ENCODE data around the gene DENND2A. TPM values are rescaled to one million over a fixed set of nuclear protein-coding genes. Genes with fewer than 3 reads are reported as not detected.

DENND2A gene
- total and polyA plus RNA-seq, 2 of the 4 experiments (the other 2 are of a cell fraction) = 7.5 to 10.3 TPM

- peak overlapping the region; percentile 21 for H2AFZ ChIP-seq (replicated peaks; ENCODE audit: low read length, poor library complexity)
- H2AK9ac ChIP-seq (replicated peaks; ENCODE audit: low read depth, low read length, poor library complexity) = no peak overlapping the region
- ATAC-seq (ENCODE audit: low read depth) (no peak), DNase-seq (no peak)
- no peak overlapping the region for H2BK15ac ChIP-seq (ENCODE audit: low read depth, low read length)
- peaks cover 5% of the 10 kb centered on the region for H3K36me3 ChIP-seq (ENCODE audit: control insufficient read depth, insufficient read depth, low read length)
- 0 out of 2 replicates have a peak, but pooled peaks cover 2% of the 10 kb centered on the region for H3K4me1 ChIP-seq (ENCODE audit: control insufficient read depth, insufficient read depth, low read length)
- no peaks in the 10 kb centered on the region for H4K20me1 ChIP-seq (ENCODE audit: insufficient read depth, low read length)
- dilution Hi-C loops (cut with HindIII; ENCODE audit: low sequenced_read_pairs, unreplicated experiment) (no loop called here), intact Hi-C loops (cut with micrococcal nuclease) (loop anchor here (5.0 kb wide), 1 partner anchor 854 kb away; no protein-coding TSS in a partner anchor), in situ Hi-C loops (cut with MboI; ENCODE audit: low sequenced_read_pairs) (no loop called here)
- no peak overlapping the region for H3K9ac ChIP-seq (ENCODE audit: low read depth, low read length)
- H3K9me1 ChIP-seq (ENCODE audit: insufficient read depth, low read length) = peaks cover 4% of the 10 kb centered on the region; the same call in 1 of the 2 replicates
- no peak overlapping the region for H3K4me3 ChIP-seq (ENCODE audit: insufficient read depth, low read depth, low read length)
- no peaks in the 10 kb centered on the region for H3K9me3 ChIP-seq (ENCODE audit: control insufficient read depth, insufficient read depth, low read length)
- H4K91ac ChIP-seq (ENCODE audit: insufficient read depth, low read depth, low read length) = no peak overlapping the region
- H2BK120ac ChIP-seq (ENCODE audit: low read depth, low read length) = no peak overlapping the region
- H2BK5ac ChIP-seq (ENCODE audit: low read depth, low read length, poor library complexity, severe bottlenecking) = no peak overlapping the region
- no peak overlapping the region for H2BK20ac ChIP-seq (ENCODE audit: low read depth, low read length)
- H3K18ac ChIP-seq (ENCODE audit: low read depth, low read length) = no peak overlapping the region
- 91% methylated on average over 10 of the region's 20 CpGs; no CpG with 5 or more reads in 1 of the 2 experiments for WGBS, 2 experiments (ENCODE audit: extremely low coverage in 2 of 2, insufficient read length in 1 of 2)
- H4K5ac ChIP-seq (ENCODE audit: low read depth, low read length) = no peak overlapping the region
- H3K23ac ChIP-seq (ENCODE audit: low read depth, low read length) = no peak overlapping the region
- H2AK5ac ChIP-seq (ENCODE audit: low read depth, low read length) = no peak overlapping the region
- CTCF ChIA-PET = interaction anchor here (0.6 kb wide), 1 partner anchor 916 kb away, joined by 3 read pairs; no protein-coding TSS in a partner anchor
- peaks cover 3 to 6% of the 10 kb centered on the region in 2 experiments; a peak in 1 of 4 replicates for H3K79me1 ChIP-seq (ENCODE audit: low read depth in 1 of 2, low read length in 2 of 2)
- H3K56ac ChIP-seq (ENCODE audit: extremely low read depth, insufficient read depth, low read length) = no peak overlapping the region
- no peak overlapping the region for H3K4ac ChIP-seq (ENCODE audit: low read depth, low read length)
- no peak overlapping the region for H4K8ac ChIP-seq (ENCODE audit: low read depth in 2 of 2, low read length in 2 of 2)
- no peaks in the 10 kb centered on the region for H3K27me3 ChIP-seq (ENCODE audit: control insufficient read depth, insufficient read depth, low read length)
- TF ChIP-seq MXI1 (IDR thresholded peaks at IDR 0.05; ENCODE audit: borderline replicate concordance, low read depth, low read length) (no peak), CHD1 (IDR thresholded peaks at IDR 0.05; ENCODE audit: low read depth, low read length) (no peak), CEBPB (IDR thresholded peaks at IDR 0.05; ENCODE audit: low read depth, low read length) (no peak), RAD21 (IDR thresholded peaks at IDR 0.05; ENCODE audit: low read length) (no peak), MAZ (IDR thresholded peaks at IDR 0.05; ENCODE audit: borderline replicate concordance, low read depth, low read length) (no peak), FOS (IDR thresholded peaks at IDR 0.05; ENCODE audit: low read depth, low read length) (no peak), BHLHE40 (IDR thresholded peaks at IDR 0.05; ENCODE audit: low read depth, low read length) (no peak), USF2 (IDR thresholded peaks at IDR 0.05; ENCODE audit: low read depth, low read length) (no peak), RCOR1 (IDR thresholded peaks at IDR 0.05; ENCODE audit: insufficient replicate concordance, low read length) (no peak), POLR2A (IDR thresholded peaks at IDR 0.05; ENCODE audit: low read depth, low read length) (no peak)
- TF ChIP-seq, protein P1, sequence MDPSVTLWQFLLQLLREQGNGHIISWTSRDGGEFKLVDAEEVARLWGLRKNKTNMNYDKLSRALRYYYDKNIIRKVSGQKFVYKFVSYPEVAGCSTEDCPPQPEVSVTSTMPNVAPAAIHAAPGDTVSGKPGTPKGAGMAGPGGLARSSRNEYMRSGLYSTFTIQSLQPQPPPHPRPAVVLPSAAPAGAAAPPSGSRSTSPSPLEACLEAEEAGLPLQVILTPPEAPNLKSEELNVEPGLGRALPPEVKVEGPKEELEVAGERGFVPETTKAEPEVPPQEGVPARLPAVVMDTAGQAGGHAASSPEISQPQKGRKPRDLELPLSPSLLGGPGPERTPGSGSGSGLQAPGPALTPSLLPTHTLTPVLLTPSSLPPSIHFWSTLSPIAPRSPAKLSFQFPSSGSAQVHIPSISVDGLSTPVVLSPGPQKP (IDR thresholded peaks at IDR 0.05; ENCODE audit: borderline replicate concordance, low read depth, low read length) = no peak
- TF ChIP-seq, protein P2, sequence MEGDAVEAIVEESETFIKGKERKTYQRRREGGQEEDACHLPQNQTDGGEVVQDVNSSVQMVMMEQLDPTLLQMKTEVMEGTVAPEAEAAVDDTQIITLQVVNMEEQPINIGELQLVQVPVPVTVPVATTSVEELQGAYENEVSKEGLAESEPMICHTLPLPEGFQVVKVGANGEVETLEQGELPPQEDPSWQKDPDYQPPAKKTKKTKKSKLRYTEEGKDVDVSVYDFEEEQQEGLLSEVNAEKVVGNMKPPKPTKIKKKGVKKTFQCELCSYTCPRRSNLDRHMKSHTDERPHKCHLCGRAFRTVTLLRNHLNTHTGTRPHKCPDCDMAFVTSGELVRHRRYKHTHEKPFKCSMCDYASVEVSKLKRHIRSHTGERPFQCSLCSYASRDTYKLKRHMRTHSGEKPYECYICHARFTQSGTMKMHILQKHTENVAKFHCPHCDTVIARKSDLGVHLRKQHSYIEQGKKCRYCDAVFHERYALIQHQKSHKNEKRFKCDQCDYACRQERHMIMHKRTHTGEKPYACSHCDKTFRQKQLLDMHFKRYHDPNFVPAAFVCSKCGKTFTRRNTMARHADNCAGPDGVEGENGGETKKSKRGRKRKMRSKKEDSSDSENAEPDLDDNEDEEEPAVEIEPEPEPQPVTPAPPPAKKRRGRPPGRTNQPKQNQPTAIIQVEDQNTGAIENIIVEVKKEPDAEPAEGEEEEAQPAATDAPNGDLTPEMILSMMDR (conservative IDR thresholded peaks at IDR 0.05; ENCODE audit: low read depth, low read length) = no peak
- H3K14ac ChIP-seq (replicated peaks; ENCODE audit: low read depth, low read length) = no peak overlapping the region
- POLR2A ChIA-PET (ENCODE audit: unreplicated experiment) = no interaction called here
- H3K27ac ChIP-seq (ENCODE audit: insufficient read depth, low read length) = no peak overlapping the region
- no TSS peak for BruUV-seq (replicated peaks)
- H3K4me2 ChIP-seq (ENCODE audit: low read depth, low read length) = no peak overlapping the region
Observed at GRCh38 chr7:140678081-140678815, 37.6 kb upstream of the DENND2A start.

Measured in IMR-90 (cell line).